ENCODE measurements around the gene TPK1. TPM values are rescaled to one million over a fixed set of nuclear protein-coding genes. Genes with fewer than 3 reads are reported as not detected.

TPK1 gene
- total RNA-seq, 1 experiment from 2014 or later, result 3.1 TPM

GRCh38 chr7:144513334-144513733 lies 322.5 kb downstream of the TPK1 start:
- H3K9me3 ChIP-seq (ENCODE audit: control insufficient read depth, low read depth, low read length), result no peaks in the 10 kb centered on the region
- Mint-ChIP-seq H3K4me1 (peaks cover 12 to 15% of the 10 kb centered on the region in 2 experiments), H3K27ac (no peak overlapping the region), H3K36me3 (ENCODE audit: insufficient read depth in 1 of 3, low read depth in 3 of 3) (no peaks in the 10 kb centered on the region), H3K27me3 (ENCODE audit: low read depth) (no peaks in the 10 kb centered on the region), H3K4me3 (no peak overlapping the region), H3K9me3 (no peaks in the 10 kb centered on the region)
- H4K5ac ChIP-seq (ENCODE audit: insufficient read length, low read depth, low read length), result no peak overlapping the region
- H3K23me2 ChIP-seq (ENCODE audit: insufficient read length, low read depth, low read length, poor library complexity, severe bottlenecking), result no peaks in the 10 kb centered on the region
- TF ChIP-seq CTCF (conservative IDR thresholded peaks at IDR 0.05), result peak; percentile 62
- no peak overlapping the region for H3K4me2 ChIP-seq (ENCODE audit: insufficient read depth, insufficient read length, low read length)
- H3K23ac ChIP-seq (ENCODE audit: insufficient read length, low read depth, low read length), result no peak overlapping the region
- no peak overlapping the region for H2BK20ac ChIP-seq (ENCODE audit: low read depth, low read length, poor library complexity, severe bottlenecking)
- H2BK12ac ChIP-seq (ENCODE audit: insufficient read length, low read depth, low read length), result no peak overlapping the region
- H2AK5ac ChIP-seq (ENCODE audit: insufficient read length, low read length), result no peak overlapping the region
- no peak overlapping the region for H4K8ac ChIP-seq (replicated peaks; ENCODE audit: insufficient read length, low read depth, low read length)
- no peak overlapping the region for H3K14ac ChIP-seq (ENCODE audit: insufficient read depth, low read length)
- H3K4me1 ChIP-seq (ENCODE audit: insufficient read depth, low read length), result no peaks in the 10 kb centered on the region
- H2BK15ac ChIP-seq (ENCODE audit: low read depth, low read length), result no peak overlapping the region
- H3K27ac ChIP-seq (ENCODE audit: insufficient read length, low read depth, low read length), result no peak overlapping the region
- H2BK120ac ChIP-seq (ENCODE audit: low read depth, low read length, poor library complexity, severe bottlenecking), result no peak overlapping the region
- H3K27me3 ChIP-seq (ENCODE audit: insufficient read depth, low read length), result no peaks in the 10 kb centered on the region
- no peak overlapping the region for H4K91ac ChIP-seq (ENCODE audit: insufficient read length, low read depth, low read length)
- H2AFZ ChIP-seq (ENCODE audit: low read length), result no peak overlapping the region
- H3K56ac ChIP-seq (ENCODE audit: insufficient read length, low read depth, low read length), result no peak overlapping the region
- H3T11ph ChIP-seq (ENCODE audit: low read length), result no peak overlapping the region
- no peaks in the 10 kb centered on the region for H3K79me1 ChIP-seq (ENCODE audit: insufficient read depth, low read depth, low read length, poor library complexity, severe bottlenecking)
- no peak overlapping the region for H3K18ac ChIP-seq (ENCODE audit: insufficient read length, low read depth, low read length)
- no peak overlapping the region for H3K9ac ChIP-seq (ENCODE audit: extremely low read depth, insufficient read length, low read length)
- no peak overlapping the region for H2BK5ac ChIP-seq (ENCODE audit: insufficient read length, low read length)
- DNase-seq, result no peak
- H3K4ac ChIP-seq (ENCODE audit: low read depth, low read length), result no peak overlapping the region
- no peaks in the 10 kb centered on the region for H3K79me2 ChIP-seq (ENCODE audit: insufficient read depth, low read length)
- no peaks in the 10 kb centered on the region for H4K20me1 ChIP-seq (ENCODE audit: control insufficient read depth, insufficient read depth, insufficient read length)
- WGBS (ENCODE audit: extremely low coverage, insufficient read length, low lambda C conversion rate), result no CpG with 5 or more reads among the region's 2 CpGs

Data from H9 (cell line).